Endothelial cell of umbilical vein (primary cell): ENCODE results near the gene NLE1. TPM values are rescaled to one million over a fixed set of nuclear protein-coding genes. Genes with fewer than 3 reads are reported as not detected.
"Not testable (repeated sequence)": the region's sequence is repeated elsewhere in the genome, so short reads cannot be mapped to it uniquely, and the experiment has no call there.

Source experiments
- BruUV-seq: library from RNA; stranded (reverse); fragments of 400-500 nt; replicated peaks from 2 replicates; lab custom pipeline; 2021; lab: Mats Ljungman, UMichigan
- CTCF ChIA-PET: fragments of 300-600, 350-600 bp; sonication (Branson Sonifier 250); formaldehyde crosslinking; loops from one replicate; lab custom pipeline; 2021; ENCODE audit warnings: antibody characterized with exemption, inconsistent platforms; lab: Charles Lee
- POLR2A ChIA-PET: fragments of 300-600, 350-600 bp; sonication (Branson Sonifier 250); formaldehyde crosslinking; loops from one replicate; lab custom pipeline; 2021; ENCODE audit warnings: antibody characterized with exemption, inconsistent platforms; lab: Charles Lee
- DNase-seq: peaks from one replicate; pipeline ENCODE4 v3.0.0-alpha.2; 2011; ENCODE audit warnings: low read depth, low spot score
- FAIRE-seq: peaks from 2 replicates; lab custom pipeline; 2011; peaks lifted over from hg19 to GRCh38; lab: Jason Lieb, UNC
- H2AFZ ChIP-seq: 2 replicates; pipeline ENCODE4 v1.6.0; 2012; ENCODE audit warnings: low read depth, low read length, control low read depth, inconsistent platforms
- H3K27ac ChIP-seq: 2 replicates; pipeline ENCODE4 v1.5.1; 2011; ENCODE audit warnings: low read depth, mild to moderate bottlenecking, control low read depth, low read length, moderate library complexity; ENCODE audit not compliant: insufficient read depth
- H3K27me3 ChIP-seq, 2 experiments: 2 replicates each; pipeline versions ENCODE4 v1.6.0 to v1.6.1; 2011; ENCODE audit warnings: low read length in 2 of 2, mixed read lengths in 1 of 2; ENCODE audit not compliant: control insufficient read depth in 2 of 2, insufficient read depth in 2 of 2
- H3K36me3 ChIP-seq, 2 experiments: 2 replicates in 1 of 2; 3 replicates in 1 of 2; pipeline ENCODE4 v1.5.1; 2011; ENCODE audit warnings: low read length in 2 of 2, mild to moderate bottlenecking in 1 of 2, moderate library complexity in 1 of 2; ENCODE audit not compliant: control insufficient read depth in 2 of 2, insufficient read depth in 2 of 2; ENCODE audit errors: extremely low read depth in 1 of 2
- H3K4me1 ChIP-seq: 3 replicates; pipeline ENCODE4 v1.5.1; 2011; ENCODE audit warnings: mild to moderate bottlenecking, low read length; ENCODE audit not compliant: control insufficient read depth, insufficient read depth; ENCODE audit errors: extremely low read depth
- H3K4me2 ChIP-seq: 2 replicates; pipeline ENCODE4 v1.6.1; 2011; ENCODE audit warnings: low read length, control low read depth, mixed read lengths; ENCODE audit not compliant: insufficient read depth
- H3K4me3 ChIP-seq, 3 experiments: fragments of 200-600 bp in 1 of 3; sonication (generic), shearing (Covaris generic) in 1 of 3; replicated peaks in 1 of 3; 2 replicates each; pipeline ENCODE4 v1.5.1; 2011 to 2016; ENCODE audit warnings: control low read depth in 3 of 3, low read length in 3 of 3, mild to moderate bottlenecking in 2 of 3, inconsistent platforms in 1 of 3, low read depth in 1 of 3, moderate library complexity in 1 of 3; ENCODE audit not compliant: insufficient read depth in 1 of 3
- H3K79me2 ChIP-seq: 2 replicates; pipeline ENCODE4 v1.6.0; 2012; ENCODE audit warnings: low read length, inconsistent platforms; ENCODE audit not compliant: control insufficient read depth, insufficient read depth
- H3K9ac ChIP-seq: replicated peaks from 2 replicates; pipeline ENCODE3; 2011; ENCODE audit warnings: low read length, control low read depth; ENCODE audit not compliant: insufficient read depth; ENCODE audit errors: extremely low read depth
- H3K9me1 ChIP-seq: replicated peaks from 3 replicates; pipeline ENCODE4 v1.6.0; 2011; ENCODE audit warnings: mild to moderate bottlenecking, low read length; ENCODE audit not compliant: control insufficient read depth, insufficient read depth; ENCODE audit errors: extremely low read depth
- H3K9me3 ChIP-seq: replicated peaks from 2 replicates; pipeline ENCODE4 v1.5.1; 2012; ENCODE audit warnings: low read length, inconsistent platforms; ENCODE audit not compliant: control insufficient read depth, insufficient read depth
- H4K20me1 ChIP-seq: replicated peaks from 2 replicates; pipeline ENCODE3; 2011; ENCODE audit warnings: mild to moderate bottlenecking, low read length; ENCODE audit not compliant: control insufficient read depth, insufficient read depth; ENCODE audit errors: extremely low read depth
- EZH2 ChIP-seq: IDR thresholded peaks from 2 replicates; pipeline ENCODE4 v1.6.1; 2012; ENCODE audit warnings: borderline replicate concordance, low read depth, mild to moderate bottlenecking, moderate library complexity, low read length, inconsistent platforms; ENCODE audit not compliant: severe bottlenecking
- FOS ChIP-seq: IDR thresholded peaks from 2 replicates; pipeline ENCODE4 v1.6.1; 2011; ENCODE audit warnings: mild to moderate bottlenecking, low read length, moderate library complexity, borderline replicate concordance; ENCODE audit not compliant: insufficient read depth
- GATA2 ChIP-seq: IDR thresholded peaks from 2 replicates; pipeline ENCODE4 v1.7.0; 2011; ENCODE audit warnings: low read depth, mild to moderate bottlenecking, moderate library complexity, mixed read lengths, low read length; ENCODE audit not compliant: insufficient read length, insufficient read depth
- JUN ChIP-seq: IDR thresholded peaks from 2 replicates; pipeline ENCODE4 v1.6.1; 2011; ENCODE audit warnings: borderline replicate concordance, low read depth; ENCODE audit not compliant: insufficient read length, insufficient read depth
- MYC ChIP-seq: IDR thresholded peaks from one replicate; pipeline ENCODE4 v1.6.1; 2011; ENCODE audit warnings: mild to moderate bottlenecking, low read depth, low read length
- POLR2A ChIP-seq: IDR thresholded peaks from 2 replicates; pipeline ENCODE4 v1.6.1; 2012; ENCODE audit warnings: low read depth, mild to moderate bottlenecking, control low read depth, low read length
- POLR2AphosphoS5 ChIP-seq: IDR thresholded peaks from 2 replicates; pipeline ENCODE4 v1.6.1; 2012; ENCODE audit warnings: low read depth, mild to moderate bottlenecking, control low read depth, low read length, moderate library complexity; ENCODE audit not compliant: insufficient read depth
- dilution Hi-C: fragments of 300-500 bp; cut with MboI; formaldehyde crosslinking; loops from one replicate; pipeline ENCODE4 v1.15.0; 2019; ENCODE audit warnings: low sequenced_read_pairs; ENCODE audit not compliant: extremely low pct_ligation_motif_present
- intact Hi-C: fragments of 100-400 bp; cut with micrococcal nuclease; formaldehyde crosslinking; loops from one replicate; pipeline ENCODE4 v1.10.0; 2022
- polyA plus RNA-seq, 4 experiments: library from polyadenylated mRNA; depleted of rRNA in 3 of 4; stranded (reverse) in 3 of 4; unstranded in 1 of 4; fragments of >200 nt; gene quantifications; 2 replicates each; pipeline versions ENCODE4 v1.2.1 to v1.2.3, GENCODE V29; 2011 to 2012; ENCODE audit warnings: missing spikeins in 1 of 4
- total RNA-seq: library from RNA; stranded (reverse); gene quantifications from 2 replicates; pipeline ENCODE4 v1.2.3, GENCODE V29; 2021
- TF ChIP-seq, protein P1 (sequence below): IDR thresholded peaks from 2 replicates; pipeline ENCODE4 v1.6.1; 2011; ENCODE audit not compliant: insufficient read depth, insufficient read length
- TF ChIP-seq, protein P2 (sequence below), 2 donors: IDR thresholded peaks; 1 replicate in 1 of 2; 2 replicates in 1 of 2; pipeline ENCODE4 v1.5.1; 2011; ENCODE audit warnings: low read length in 2 of 2, mild to moderate bottlenecking in 2 of 2, moderate library complexity in 2 of 2, control low read depth in 1 of 2, inconsistent platforms in 1 of 2, low read depth in 1 of 2; ENCODE audit not compliant: insufficient read depth in 1 of 2; ENCODE audit errors: extremely low read depth in 1 of 2

NLE1 gene
- total and polyA plus RNA-seq, 2 donors (not counting 3 experiments of a cell fraction or from before 2014, with no cell fraction given): 19.1 to 22.8 TPM

DNA sequence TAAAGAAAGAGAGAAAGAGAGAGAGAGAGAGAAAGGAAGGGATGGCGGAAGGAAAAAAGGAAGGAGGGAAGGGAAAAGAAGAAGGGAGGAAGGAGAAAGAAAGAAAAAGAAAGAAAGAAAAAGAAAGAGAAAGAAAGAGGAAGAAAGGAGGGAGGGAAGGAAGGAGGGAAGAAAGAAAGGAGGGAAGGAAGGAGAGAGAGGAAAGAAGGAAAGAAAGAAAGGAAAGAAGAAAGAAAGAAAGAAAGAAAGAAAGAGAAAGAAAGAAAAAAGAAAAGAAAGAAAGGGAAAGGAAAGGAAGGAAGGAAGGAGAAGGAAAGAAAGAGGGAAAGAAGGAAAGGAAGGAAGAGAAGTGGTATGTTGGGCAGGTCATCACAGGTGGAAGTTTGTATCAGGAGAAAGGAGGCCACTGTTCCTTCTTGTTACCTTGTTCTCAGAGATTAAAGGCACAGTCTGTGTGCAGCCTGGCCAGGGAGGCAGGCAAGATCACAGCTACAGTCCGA, 32.8 kb upstream of the NLE1 start:
- dilution Hi-C loops: no loop called here
- CTCF ChIA-PET: interaction anchor here (1.6 kb wide), 1 partner anchor 364 kb away, joined by 4 read pairs; no protein-coding TSS in a partner anchor
- Histone ChIP-seq H3K9me1 (no peaks in the 10 kb centered on the region), H3K4me1 (no peaks in the 10 kb centered on the region), H3K27me3 (peaks cover 0 to 3% of the 10 kb centered on the region in 2 experiments), H3K36me3 (no peaks in the 10 kb centered on the region), H3K79me2 (no peaks in the 10 kb centered on the region), H3K9me3 (no peaks in the 10 kb centered on the region), H3K4me3 (no peak overlapping the region), H3K9ac (no peak overlapping the region), H2AFZ (no peak overlapping the region), H4K20me1 (no peaks in the 10 kb centered on the region), H3K4me2 (no peak overlapping the region), H3K27ac (no peak overlapping the region)
- POLR2A ChIA-PET: no interaction called here
- TF ChIP-seq, protein P1, sequence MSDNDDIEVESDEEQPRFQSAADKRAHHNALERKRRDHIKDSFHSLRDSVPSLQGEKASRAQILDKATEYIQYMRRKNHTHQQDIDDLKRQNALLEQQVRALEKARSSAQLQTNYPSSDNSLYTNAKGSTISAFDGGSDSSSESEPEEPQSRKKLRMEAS: no peak
- TF ChIP-seq JUN (no peak), POLR2AphosphoS5 (no peak), FOS (no peak), EZH2 (no peak), POLR2A (no peak), MYC (no peak), GATA2 (no peak)
- TF ChIP-seq, protein P2, sequence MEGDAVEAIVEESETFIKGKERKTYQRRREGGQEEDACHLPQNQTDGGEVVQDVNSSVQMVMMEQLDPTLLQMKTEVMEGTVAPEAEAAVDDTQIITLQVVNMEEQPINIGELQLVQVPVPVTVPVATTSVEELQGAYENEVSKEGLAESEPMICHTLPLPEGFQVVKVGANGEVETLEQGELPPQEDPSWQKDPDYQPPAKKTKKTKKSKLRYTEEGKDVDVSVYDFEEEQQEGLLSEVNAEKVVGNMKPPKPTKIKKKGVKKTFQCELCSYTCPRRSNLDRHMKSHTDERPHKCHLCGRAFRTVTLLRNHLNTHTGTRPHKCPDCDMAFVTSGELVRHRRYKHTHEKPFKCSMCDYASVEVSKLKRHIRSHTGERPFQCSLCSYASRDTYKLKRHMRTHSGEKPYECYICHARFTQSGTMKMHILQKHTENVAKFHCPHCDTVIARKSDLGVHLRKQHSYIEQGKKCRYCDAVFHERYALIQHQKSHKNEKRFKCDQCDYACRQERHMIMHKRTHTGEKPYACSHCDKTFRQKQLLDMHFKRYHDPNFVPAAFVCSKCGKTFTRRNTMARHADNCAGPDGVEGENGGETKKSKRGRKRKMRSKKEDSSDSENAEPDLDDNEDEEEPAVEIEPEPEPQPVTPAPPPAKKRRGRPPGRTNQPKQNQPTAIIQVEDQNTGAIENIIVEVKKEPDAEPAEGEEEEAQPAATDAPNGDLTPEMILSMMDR (IDR thresholded peaks at IDR 0.05; ENCODE audit: extremely low read depth in 1 of 2, insufficient read depth in 1 of 2, low read depth in 1 of 2, low read length in 2 of 2): no peak
- no TSS peak for BruUV-seq
- FAIRE-seq (no peak), DNase-seq (no peak)
- intact Hi-C loops: loop anchor here (5.0 to 10.0 kb wide), 2 partner anchors 67 to 260 kb away; partner anchors contain the start of genes SLFN12 and SLFN5

DNA sequence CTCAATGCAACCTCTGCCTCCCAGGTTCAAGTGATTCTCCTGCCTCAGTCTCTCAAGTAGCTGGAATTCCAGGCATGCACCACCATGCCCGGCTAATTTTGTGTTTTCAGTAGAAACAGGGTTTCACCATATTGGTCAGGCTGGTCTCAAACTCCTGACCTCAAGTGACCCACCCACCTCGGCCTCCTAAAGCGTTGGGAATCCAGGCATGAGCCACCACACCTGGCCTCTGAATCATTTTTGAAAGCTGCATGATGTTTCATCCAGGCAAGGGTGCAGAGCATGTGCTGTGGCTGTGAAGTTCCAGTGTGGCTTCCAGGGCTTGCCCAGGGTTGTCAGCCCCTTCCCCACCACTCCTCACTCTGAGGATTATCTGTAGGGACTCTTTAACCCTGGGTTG, 30.2 kb upstream of the NLE1 start:
- DNase-seq, H2AFZ ChIP-seq, BruUV-seq, H3K4me2 ChIP-seq, H3K27ac ChIP-seq, H3K4me1 ChIP-seq, H3K27me3 ChIP-seq, FAIRE-seq, H3K9ac ChIP-seq, H3K9me3 ChIP-seq, H3K9me1 ChIP-seq, H3K79me2 ChIP-seq, H3K36me3 ChIP-seq, POLR2A ChIA-PET, dilution Hi-C loops, H3K4me3 ChIP-seq, H4K20me1 ChIP-seq: not testable (repeated sequence)
- intact Hi-C loops: loop anchor here (5.0 to 10.0 kb wide), 2 partner anchors 70 to 262 kb away; partner anchors contain the start of genes SLFN12 and SLFN5
- CTCF ChIA-PET: interaction anchor here (0.8 to 5.9 kb wide), 2 partner anchors 85 to 363 kb away, joined by 3 to 186 read pairs; partner anchors contain the start of gene SLFN12L
